ENCODE results near the gene CEACAM18.
"Not testable (repeated sequence)": the region's sequence is repeated elsewhere in the genome, so short reads cannot be mapped to it uniquely, and the experiment has no call there.

The CEACAM18 gene

GRCh38 chr19:51493776-51494175, 15.4 kb downstream of the CEACAM18 start:
- DNase-seq (ENCODE audit: low spot score), result no peak

GRCh38 chr19:51497666-51498065, 19.3 kb downstream of the CEACAM18 start:
- DNase-seq (ENCODE audit: low spot score), result no peak

- not testable (repeated sequence) for DNase-seq (ENCODE audit: low spot score)
Observed at GRCh38 chr19:51500931-51501330, 22.6 kb downstream of the CEACAM18 start.

GRCh38 chr19:51501594-51502263, 23.4 kb downstream of the CEACAM18 start, which contains the start of gene SIGLEC12:
Gene SIGLEC12, minus strand, starts transcription at chr19:51501800. Its CDS starts 67 bp downstream, at chr19:51501733.
- no peak for DNase-seq (ENCODE audit: low spot score)

GRCh38 chr19:51503286-51503817, 25.0 kb downstream of the CEACAM18 start:
- no peak for DNase-seq (ENCODE audit: low spot score)

GRCh38 chr19:51503896-51504295, 25.6 kb downstream of the CEACAM18 start:
- DNase-seq (ENCODE audit: low spot score), result no peak

GRCh38 chr19:51505904-51506303, 27.6 kb downstream of the CEACAM18 start:
- no peak for DNase-seq (ENCODE audit: low spot score)

- DNase-seq (ENCODE audit: low spot score), result no peak
Observed at GRCh38 chr19:51507192-51507591, 28.9 kb downstream of the CEACAM18 start.

- DNase-seq (ENCODE audit: low spot score), result no peak
Observed at GRCh38 chr19:51507640-51508058, 29.3 kb downstream of the CEACAM18 start.

- DNase-seq (ENCODE audit: low spot score), result no peak
Observed at GRCh38 chr19:51508059-51508733, 29.9 kb downstream of the CEACAM18 start.

GRCh38 chr19:51509823-51510660, 31.7 kb downstream of the CEACAM18 start:
- no peak for DNase-seq (ENCODE audit: low spot score)

GRCh38 chr19:51511353-51511752, 33.0 kb downstream of the CEACAM18 start:
- no peak for DNase-seq (ENCODE audit: low spot score)

GRCh38 chr19:51513968-51514367, 35.6 kb downstream of the CEACAM18 start:
- no peak for DNase-seq (ENCODE audit: low spot score)

GRCh38 chr19:51514866-51515481, 36.6 kb downstream of the CEACAM18 start:
- peak; percentile 53 for DNase-seq (ENCODE audit: low spot score)

GRCh38 chr19:51520728-51521127, 42.4 kb downstream of the CEACAM18 start:
- DNase-seq (ENCODE audit: low spot score), result no peak

GRCh38 chr19:51521357-51521756, 43.0 kb downstream of the CEACAM18 start:
- DNase-seq (ENCODE audit: low spot score), result no peak

GRCh38 chr19:51521781-51522180, 43.4 kb downstream of the CEACAM18 start:
- DNase-seq (ENCODE audit: low spot score), result no peak

GRCh38 chr19:51524666-51525264, 46.4 kb downstream of the CEACAM18 start:
- no peak for DNase-seq (ENCODE audit: low spot score)

- no peak for DNase-seq (ENCODE audit: low spot score)
Observed at GRCh38 chr19:51525651-51526050, 47.3 kb downstream of the CEACAM18 start.

- DNase-seq (ENCODE audit: low spot score), result no peak
Observed at GRCh38 chr19:51529301-51529700, 51.0 kb downstream of the CEACAM18 start.

- DNase-seq (ENCODE audit: low spot score), result no peak
Observed at GRCh38 chr19:51530616-51531015, 52.3 kb downstream of the CEACAM18 start.
